Osteoblast (primary cell): ENCODE data around the gene SMIM20. TPM values are rescaled to one million over a fixed set of nuclear protein-coding genes. Genes with fewer than 3 reads are reported as not detected.

ENCODE experiments used
- DNase-seq: peaks from one replicate; pipeline ENCODE4 v3.0.0; 2011; ENCODE audit warnings: low spot score, mixed read lengths; ENCODE audit not compliant: insufficient read length; ENCODE audit errors: missing footprints
- H2AFZ ChIP-seq: 2 replicates; pipeline ENCODE4 v1.6.0; 2011; ENCODE audit warnings: mild to moderate bottlenecking, low read length
- H3K27ac ChIP-seq: 2 replicates; pipeline ENCODE4 v1.5.1; 2011; ENCODE audit warnings: mild to moderate bottlenecking, low read depth, low read length, moderate library complexity
- H3K27me3 ChIP-seq: 2 replicates; pipeline ENCODE4 v1.6.0; 2012; ENCODE audit warnings: mild to moderate bottlenecking, control low read depth, inconsistent platforms, low read length, moderate library complexity; ENCODE audit not compliant: insufficient read depth
- H3K36me3 ChIP-seq: 2 replicates; pipeline ENCODE4 v1.5.1; 2011; ENCODE audit warnings: mild to moderate bottlenecking, low read length, control low read depth, moderate library complexity; ENCODE audit not compliant: insufficient read depth
- H3K4me1 ChIP-seq: 2 replicates; pipeline ENCODE4 v1.5.1; 2011; ENCODE audit warnings: mild to moderate bottlenecking, low read length, control low read depth, moderate library complexity; ENCODE audit not compliant: insufficient read depth
- H3K4me2 ChIP-seq: 2 replicates; pipeline ENCODE4 v1.6.0; 2011; ENCODE audit warnings: mild to moderate bottlenecking, low read length; ENCODE audit not compliant: insufficient read depth
- H3K4me3 ChIP-seq: fragments of 200-600 bp; sonication (generic); 3 replicates; pipeline ENCODE4 v1.5.1; 2012; ENCODE audit warnings: mild to moderate bottlenecking, low read length, inconsistent platforms; ENCODE audit not compliant: insufficient read depth
- H3K79me2 ChIP-seq: 2 replicates; pipeline ENCODE4 v1.6.0; 2012; ENCODE audit warnings: mild to moderate bottlenecking, low read length, control low read depth, inconsistent platforms; ENCODE audit not compliant: insufficient read depth
- H3K9me3 ChIP-seq: 2 replicates; pipeline ENCODE4 v1.5.1; 2011; ENCODE audit warnings: low read depth, low read length, control low read depth
- H4K20me1 ChIP-seq: 2 replicates; pipeline ENCODE4 v1.6.0; 2012; ENCODE audit warnings: mild to moderate bottlenecking, low read length, control low read depth; ENCODE audit not compliant: insufficient read depth
- CTCF ChIP-seq: IDR thresholded peaks from 2 replicates; pipeline ENCODE4 v1.5.1; 2011; ENCODE audit warnings: mild to moderate bottlenecking, low read depth, low read length, moderate library complexity; ENCODE audit errors: extremely low read depth
- total RNA-seq: library from RNA; depleted of rRNA; stranded (reverse); fragments of >200 nt; gene quantifications from 2 replicates; pipeline ENCODE4 v1.2.3, GENCODE V29; 2012

SMIM20 gene
- total RNA-seq, 1 donor = 34.7 TPM

GRCh38 chr4:25943805-25944204, 29.8 kb downstream of the SMIM20 start:
- no peak for DNase-seq
- Histone ChIP-seq H3K4me2 (no peak overlapping the region), H2AFZ (no peak overlapping the region), H3K4me1 (peaks cover 8% of the 10 kb centered on the region), H3K9me3 (no peaks in the 10 kb centered on the region), H4K20me1 (no peaks in the 10 kb centered on the region), H3K79me2 (no peaks in the 10 kb centered on the region), H3K27ac (no peak overlapping the region), H3K4me3 (no peak overlapping the region), H3K36me3 (no peaks in the 10 kb centered on the region), H3K27me3 (peaks cover 3% of the 10 kb centered on the region)
- no peak for TF ChIP-seq CTCF

- Histone ChIP-seq H3K4me2 (no peak overlapping the region), H2AFZ (no peak overlapping the region), H3K4me1 (no peaks in the 10 kb centered on the region), H3K9me3 (no peaks in the 10 kb centered on the region), H3K36me3 (no peaks in the 10 kb centered on the region), H3K79me2 (no peaks in the 10 kb centered on the region), H3K27me3 (peaks cover 3% of the 10 kb centered on the region), H3K4me3 (no peak overlapping the region), H3K27ac (no peak overlapping the region), H4K20me1 (no peaks in the 10 kb centered on the region)
- no peak for DNase-seq
- TF ChIP-seq CTCF = no peak
These were observed 34.0 kb downstream of the SMIM20 start for GRCh38 chr4:25948051-25948450.

- DNase-seq = no peak
- no peak overlapping the region for H2AFZ ChIP-seq
- no peak overlapping the region for H3K27ac ChIP-seq
These were observed 35.2 kb downstream of the SMIM20 start for GRCh38 chr4:25949173-25949748.

GRCh38 chr4:25949994-25950393, 36.0 kb downstream of the SMIM20 start:
- Histone ChIP-seq H3K9me3 (no peaks in the 10 kb centered on the region), H4K20me1 (no peaks in the 10 kb centered on the region), H3K79me2 (no peaks in the 10 kb centered on the region), H3K4me2 (no peak overlapping the region), H3K36me3 (no peaks in the 10 kb centered on the region), H3K4me3 (no peak overlapping the region), H2AFZ (no peak overlapping the region), H3K27me3 (peaks cover 6% of the 10 kb centered on the region), H3K4me1 (no peaks in the 10 kb centered on the region), H3K27ac (no peak overlapping the region)
- no peak for DNase-seq
- no peak for TF ChIP-seq CTCF

More at GRCh38 chr4:25949173-25949748, 35.2 kb downstream of the SMIM20 start:
- no peaks in the 10 kb centered on the region for H3K36me3 ChIP-seq
- no peaks in the 10 kb centered on the region for H3K9me3 ChIP-seq
- H3K79me2 ChIP-seq = no peaks in the 10 kb centered on the region
- no peaks in the 10 kb centered on the region for H4K20me1 ChIP-seq
- H3K4me1 ChIP-seq = no peaks in the 10 kb centered on the region
- H3K4me2 ChIP-seq = no peak overlapping the region
- no peak for TF ChIP-seq CTCF
- no peak overlapping the region for H3K4me3 ChIP-seq
- peaks cover 3% of the 10 kb centered on the region for H3K27me3 ChIP-seq
